ENCODE data around the gene ATP5ME.
A peak's percentile ranks its signal among the peaks of the same experiment; 100 is the strongest.

The ATP5ME gene

GRCh38 chr4:629915-630641 is 44.0 kb downstream of the ATP5ME start:
- H3K4me1 ChIP-seq: no peaks in the 10 kb centered on the region
- H3K27me3 ChIP-seq: peaks cover 0 to 47% of the 10 kb centered on the region in 2 donors
- peaks cover 0 to 9% (median 0%) of the 10 kb centered on the region in 3 donors for H3K9me3 ChIP-seq
- H3K36me3 ChIP-seq: no peaks in the 10 kb centered on the region
- H3K4me3 ChIP-seq: no peak overlapping the region
- peak; percentile 10 to 27 for DNase-seq
- no peak for TF ChIP-seq CTCF (IDR thresholded peaks at IDR 0.05)
- H3K27ac ChIP-seq: no peak overlapping the region
- intact Hi-C loops (cut with DNase I; ENCODE audit: low total_unique reads): no loop called here

- no peak for DNase-seq
- Histone ChIP-seq H3K36me3 (no peaks in the 10 kb centered on the region), H3K27ac (no peak overlapping the region), H3K27me3 (peaks cover 0 to 52% of the 10 kb centered on the region in 2 donors), H3K9me3 (peaks cover 0 to 9% (median 0%) of the 10 kb centered on the region in 3 donors), H3K4me1 (no peaks in the 10 kb centered on the region), H3K4me3 (no peak overlapping the region)
- intact Hi-C loops (cut with DNase I; ENCODE audit: low total_unique reads): no loop called here
- TF ChIP-seq CTCF (IDR thresholded peaks at IDR 0.05): no peak
Measured at GRCh38 chr4:629636-629914, 44.5 kb downstream of the ATP5ME start.

GRCh38 chr4:628821-629635 is 45.0 kb downstream of the ATP5ME start:
- Histone ChIP-seq H3K9me3 (peaks cover 0 to 9% (median 0%) of the 10 kb centered on the region in 3 donors), H3K36me3 (no peaks in the 10 kb centered on the region), H3K4me1 (no peaks in the 10 kb centered on the region), H3K27me3 (peaks cover 0 to 56% of the 10 kb centered on the region in 2 donors), H3K27ac (no peak overlapping the region), H3K4me3 (no peak overlapping the region)
- TF ChIP-seq CTCF (IDR thresholded peaks at IDR 0.05): no peak
- intact Hi-C loops (cut with DNase I; ENCODE audit: low total_unique reads): no loop called here
- peak in 1 of 2 donors; percentile 60 for DNase-seq

- DNase-seq: peak in 1 of 2 donors; percentile 32
- Histone ChIP-seq H3K27ac (no peak overlapping the region), H3K27me3 (peaks cover 0 to 59% of the 10 kb centered on the region in 2 donors), H3K4me1 (no peaks in the 10 kb centered on the region), H3K9me3 (peaks cover 0 to 8% (median 0%) of the 10 kb centered on the region in 3 donors), H3K36me3 (no peaks in the 10 kb centered on the region), H3K4me3 (no peak overlapping the region)
- no peak for TF ChIP-seq CTCF (IDR thresholded peaks at IDR 0.05)
- intact Hi-C loops (cut with DNase I; ENCODE audit: low total_unique reads): no loop called here
Measured at GRCh38 chr4:628311-628741, 45.8 kb downstream of the ATP5ME start.

GRCh38 chr4:627347-628125 is 46.5 kb downstream of the ATP5ME start:
- Histone ChIP-seq H3K27ac (no peak overlapping the region), H3K27me3 (peaks cover 0 to 59% of the 10 kb centered on the region in 2 donors), H3K36me3 (no peaks in the 10 kb centered on the region), H3K4me3 (no peak overlapping the region), H3K4me1 (no peaks in the 10 kb centered on the region), H3K9me3 (no peaks in the 10 kb centered on the region)
- peak in 1 of 2 donors; percentile 62 for DNase-seq
- intact Hi-C loops (cut with DNase I; ENCODE audit: low total_unique reads): no loop called here
- no peak for TF ChIP-seq CTCF (IDR thresholded peaks at IDR 0.05)
